ENCODE results near the gene PIGT. TPM values are rescaled to one million over a fixed set of nuclear protein-coding genes. Genes with fewer than 3 reads are reported as not detected.

The PIGT gene
- total RNA-seq, 2 experiments from 2014 or later, result 68.0 to 79.2 TPM

DNA sequence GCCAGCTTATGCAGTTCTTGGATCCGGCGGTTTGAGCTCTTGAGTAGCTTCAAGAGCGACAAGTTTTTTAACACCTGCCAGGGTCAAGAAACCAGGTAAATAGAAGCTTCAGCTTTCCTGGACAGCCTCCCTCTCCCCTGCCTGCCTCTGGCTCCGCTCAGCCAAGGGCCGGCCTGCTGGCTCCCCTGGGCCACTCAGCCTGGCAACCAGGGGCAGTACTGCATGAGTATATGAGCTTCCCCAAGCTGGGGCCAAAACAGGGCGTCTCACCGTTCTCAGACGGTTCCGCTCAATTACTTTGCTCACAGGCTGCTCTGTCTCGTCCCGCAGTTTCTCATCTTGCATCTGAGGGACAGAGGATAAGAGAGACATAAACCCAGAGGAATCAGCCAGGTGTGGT, 38.7 kb upstream of the PIGT start:
- H3K27ac Mint-ChIP-seq, result no peak overlapping the region
- no peaks in the 10 kb centered on the region for H3K36me3 Mint-ChIP-seq
- DNase-seq, result no peak
- ATAC-seq, result no peak
- H3K4me3 Mint-ChIP-seq, result no peak overlapping the region
- H3K4me1 Mint-ChIP-seq, result peaks cover 20% of the 10 kb centered on the region
- CTCF ChIA-PET, result interaction anchor here (1.0 to 19.3 kb wide), 3 partner anchors 57 to 83 kb away, joined by 3 to 478 read pairs (median 3); no protein-coding TSS in a partner anchor
- H3K27me3 Mint-ChIP-seq, result no peaks in the 10 kb centered on the region
- H3K9me3 Mint-ChIP-seq (ENCODE audit: low read depth), result no peaks in the 10 kb centered on the region

GRCh38 chr20:45378191-45378590, 37.8 kb upstream of the PIGT start, which contains the start of gene TP53TG5:
Gene TP53TG5, minus strand, starts transcription at chr20:45378325. Its CDS starts 89 bp downstream, at chr20:45378236.
- no peaks in the 10 kb centered on the region for H3K9me3 Mint-ChIP-seq (ENCODE audit: low read depth)
- no peak within 1 kb of the TSS for H3K27ac Mint-ChIP-seq
- no peak for DNase-seq
- peaks cover 14% of the 10 kb centered on the region for H3K4me1 Mint-ChIP-seq
- no peak within 1 kb of the TSS for H3K4me3 Mint-ChIP-seq
- CTCF ChIA-PET, result interaction anchor here (0.8 to 3.3 kb wide), 3 partner anchors 59 to 72 kb away, joined by 3 to 13 read pairs (median 4); no protein-coding TSS in a partner anchor
- H3K27me3 Mint-ChIP-seq, result no peaks in the 10 kb centered on the region
- ATAC-seq, result no peak
- no peaks in the 10 kb centered on the region for H3K36me3 Mint-ChIP-seq

DNA sequence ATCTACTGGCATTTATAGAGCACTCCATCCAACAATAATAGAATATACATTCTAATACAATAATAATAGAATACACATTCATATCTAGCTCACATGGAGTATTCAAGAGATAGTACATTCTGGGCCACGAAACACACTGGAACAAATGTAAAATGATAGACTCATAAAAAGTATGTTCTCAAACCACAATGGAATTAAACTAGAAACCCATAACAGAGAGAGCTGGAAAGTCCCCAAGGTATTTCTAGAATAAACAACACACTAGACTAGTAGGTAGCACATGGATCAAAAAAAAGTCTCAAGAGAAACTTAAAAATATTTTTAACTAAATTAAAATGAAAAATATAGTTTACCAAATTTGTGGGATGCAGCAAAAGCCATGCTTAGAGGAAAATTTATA, 28.7 kb upstream of the PIGT start:
- peaks cover 7% of the 10 kb centered on the region for H3K36me3 Mint-ChIP-seq
- H3K27me3 Mint-ChIP-seq, result no peaks in the 10 kb centered on the region
- peaks cover 7% of the 10 kb centered on the region for H3K4me1 Mint-ChIP-seq
- H3K9me3 Mint-ChIP-seq (ENCODE audit: low read depth), result peaks cover 6% of the 10 kb centered on the region
- CTCF ChIA-PET, result no interaction called here
- ATAC-seq, result no peak
- H3K4me3 Mint-ChIP-seq, result no peak overlapping the region
- no peak overlapping the region for H3K27ac Mint-ChIP-seq
- DNase-seq, result no peak

- Mint-ChIP-seq H3K27ac (no peak overlapping the region), H3K4me1 (peaks cover 7% of the 10 kb centered on the region)
Measured at GRCh38 chr20:45390931-45391330, 25.0 kb upstream of the PIGT start.

DNA sequence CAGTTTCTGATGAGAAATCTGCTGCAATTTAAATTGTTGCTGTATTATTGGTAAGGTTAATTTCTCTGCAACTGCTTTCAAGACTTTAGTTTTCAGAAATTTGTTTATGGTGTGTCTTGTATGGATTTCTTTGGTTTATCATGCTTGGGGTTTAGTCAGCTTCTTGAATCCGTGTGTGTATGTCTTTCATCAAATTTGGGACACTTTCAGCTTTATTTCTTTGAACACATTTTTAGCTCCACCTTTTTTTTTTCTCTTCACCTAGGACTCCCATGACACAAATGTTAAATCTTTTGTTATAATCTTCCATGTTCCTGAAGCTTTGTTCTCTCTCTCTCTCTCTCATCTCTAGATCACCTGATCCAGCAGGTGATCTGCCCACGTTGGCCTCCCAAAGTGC, 24.4 kb upstream of the PIGT start:
- CTCF ChIA-PET, result interaction anchor here (0.7 to 2.9 kb wide), 2 partner anchors 18 to 45 kb away, joined by 3 to 13 read pairs; no protein-coding TSS in a partner anchor
- ATAC-seq (no peak), DNase-seq (no peak)
- Mint-ChIP-seq H3K36me3 (peaks cover 7% of the 10 kb centered on the region), H3K27me3 (no peaks in the 10 kb centered on the region), H3K9me3 (ENCODE audit: low read depth) (peaks cover 6% of the 10 kb centered on the region), H3K4me1 (peaks cover 7% of the 10 kb centered on the region), H3K27ac (no peak overlapping the region), H3K4me3 (no peak overlapping the region)

More at GRCh38 chr20:45390931-45391330, 25.0 kb upstream of the PIGT start:
- Mint-ChIP-seq H3K4me3 (no peak overlapping the region), H3K9me3 (ENCODE audit: low read depth) (peaks cover 6% of the 10 kb centered on the region), H3K27me3 (no peaks in the 10 kb centered on the region), H3K36me3 (peaks cover 7% of the 10 kb centered on the region)
- CTCF ChIA-PET, result interaction anchor here (0.7 to 2.9 kb wide), 2 partner anchors 17 to 46 kb away, joined by 3 to 13 read pairs; no protein-coding TSS in a partner anchor
- DNase-seq, result no peak
- no peak for ATAC-seq

GRCh38 chr20:45392733-45393132, 23.2 kb upstream of the PIGT start:
- Mint-ChIP-seq H3K27me3 (no peaks in the 10 kb centered on the region), H3K4me3 (no peak overlapping the region), H3K9me3 (ENCODE audit: low read depth) (peaks cover 3% of the 10 kb centered on the region), H3K4me1 (peaks cover 7% of the 10 kb centered on the region), H3K36me3 (peaks cover 1% of the 10 kb centered on the region), H3K27ac (no peak overlapping the region)
- no peak for ATAC-seq
- DNase-seq, result no peak
- CTCF ChIA-PET, result interaction anchor here (2.9 kb wide), 1 partner anchor 19 kb away, joined by 13 read pairs; no protein-coding TSS in a partner anchor

DNA sequence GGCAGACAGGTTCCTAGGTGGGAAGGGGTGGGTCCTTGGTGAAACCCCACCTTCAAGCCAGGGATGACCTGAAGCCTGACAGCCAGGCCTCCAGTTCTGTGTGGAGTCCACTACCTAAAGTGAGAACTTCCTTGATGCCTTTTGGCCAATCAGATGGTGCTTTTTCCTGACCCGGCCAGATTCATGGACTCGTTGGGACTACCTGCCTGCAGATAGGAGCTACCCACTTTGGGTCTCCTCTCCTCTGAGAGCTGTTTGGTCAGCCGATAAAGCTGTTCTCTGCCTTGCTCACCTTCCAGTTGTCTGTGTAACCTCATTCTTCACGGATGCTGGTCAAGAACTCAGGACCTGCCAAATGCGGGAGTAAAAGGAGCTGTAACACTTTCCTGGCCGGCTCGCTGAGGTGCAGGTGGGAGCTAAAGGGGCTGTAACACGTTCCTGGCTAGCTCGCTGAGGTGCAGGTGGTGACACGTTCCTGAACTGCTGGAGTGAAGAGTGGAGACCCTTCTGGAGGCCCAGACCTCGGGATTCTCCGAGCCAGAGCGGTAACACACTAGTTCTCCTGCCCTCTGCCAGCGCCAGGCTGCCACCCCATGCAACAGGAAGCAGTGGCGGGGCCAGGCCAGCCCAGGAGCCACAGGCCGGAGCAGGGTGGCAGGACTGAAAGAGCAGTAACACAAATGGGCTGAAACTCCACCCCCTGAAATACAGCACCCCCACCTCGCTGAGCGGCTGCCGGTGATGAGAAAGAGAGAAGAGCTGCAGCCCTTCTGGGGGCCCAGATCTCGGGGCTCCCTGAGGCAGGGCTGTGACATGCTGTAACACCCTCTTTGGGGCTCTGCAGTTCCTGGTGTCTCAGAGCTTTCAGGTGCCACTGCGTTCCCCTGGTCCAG, 21.5 kb upstream of the PIGT start:
- H3K27me3 Mint-ChIP-seq, result no peaks in the 10 kb centered on the region
- CTCF ChIA-PET, result interaction anchor here (1.2 kb wide), 1 partner anchor 9 kb away, joined by 3 read pairs; no protein-coding TSS in a partner anchor
- DNase-seq, result no peak
- peaks cover 2% of the 10 kb centered on the region for H3K36me3 Mint-ChIP-seq
- ATAC-seq, result no peak
- H3K4me3 Mint-ChIP-seq, result no peak overlapping the region
- H3K27ac Mint-ChIP-seq, result no peak overlapping the region
- H3K9me3 Mint-ChIP-seq (ENCODE audit: low read depth), result peaks cover 5% of the 10 kb centered on the region
- peaks cover 9% of the 10 kb centered on the region for H3K4me1 Mint-ChIP-seq

GRCh38 chr20:45395114-45395415, 20.9 kb upstream of the PIGT start:
- Mint-ChIP-seq H3K27ac (no peak overlapping the region), H3K27me3 (no peaks in the 10 kb centered on the region), H3K4me3 (no peak overlapping the region), H3K9me3 (ENCODE audit: low read depth) (peaks cover 11% of the 10 kb centered on the region), H3K4me1 (peaks cover 9% of the 10 kb centered on the region), H3K36me3 (peaks cover 8% of the 10 kb centered on the region)
- ATAC-seq (no peak), DNase-seq (no peak)
- CTCF ChIA-PET, result no interaction called here

GRCh38 chr20:45399018-45399417, 16.9 kb upstream of the PIGT start:
- DNase-seq (no peak), ATAC-seq (no peak)
- Mint-ChIP-seq H3K9me3 (ENCODE audit: low read depth) (peaks cover 18% of the 10 kb centered on the region), H3K27ac (no peak overlapping the region), H3K4me3 (no peak overlapping the region), H3K27me3 (peaks cover 3% of the 10 kb centered on the region), H3K4me1 (peaks cover 2% of the 10 kb centered on the region), H3K36me3 (peaks cover 26% of the 10 kb centered on the region)
- CTCF ChIA-PET, result interaction anchor here (1.1 to 1.8 kb wide), 2 partner anchors 24 to 38 kb away, joined by 4 to 6 read pairs; no protein-coding TSS in a partner anchor

- ATAC-seq, result no peak
- H3K4me3 Mint-ChIP-seq, result no peak overlapping the region
- CTCF ChIA-PET, result interaction anchor here (1.8 kb wide), 1 partner anchor 37 kb away, joined by 6 read pairs; no protein-coding TSS in a partner anchor
- H3K27ac Mint-ChIP-seq, result no peak overlapping the region
- H3K36me3 Mint-ChIP-seq, result peaks cover 26% of the 10 kb centered on the region
- H3K27me3 Mint-ChIP-seq, result peaks cover 13% of the 10 kb centered on the region
- peaks cover 9% of the 10 kb centered on the region for H3K4me1 Mint-ChIP-seq
- peaks cover 18% of the 10 kb centered on the region for H3K9me3 Mint-ChIP-seq (ENCODE audit: low read depth)
- DNase-seq, result no peak
Measured at GRCh38 chr20:45400346-45401031, 15.5 kb upstream of the PIGT start.

GRCh38 chr20:45402946-45403345, 13.0 kb upstream of the PIGT start:
- Mint-ChIP-seq H3K9me3 (ENCODE audit: low read depth) (peaks cover 18% of the 10 kb centered on the region), H3K36me3 (peaks cover 26% of the 10 kb centered on the region), H3K27me3 (peaks cover 23% of the 10 kb centered on the region), H3K4me1 (peaks cover 10% of the 10 kb centered on the region), H3K4me3 (no peak overlapping the region), H3K27ac (no peak overlapping the region)
- no peak for DNase-seq
- no peak for ATAC-seq
- CTCF ChIA-PET, result interaction anchor here (1.3 to 1.6 kb wide), 4 partner anchors 9 to 109 kb away, joined by 3 to 8 read pairs (median 4); partner anchors contain the start of gene SYS1

DNA sequence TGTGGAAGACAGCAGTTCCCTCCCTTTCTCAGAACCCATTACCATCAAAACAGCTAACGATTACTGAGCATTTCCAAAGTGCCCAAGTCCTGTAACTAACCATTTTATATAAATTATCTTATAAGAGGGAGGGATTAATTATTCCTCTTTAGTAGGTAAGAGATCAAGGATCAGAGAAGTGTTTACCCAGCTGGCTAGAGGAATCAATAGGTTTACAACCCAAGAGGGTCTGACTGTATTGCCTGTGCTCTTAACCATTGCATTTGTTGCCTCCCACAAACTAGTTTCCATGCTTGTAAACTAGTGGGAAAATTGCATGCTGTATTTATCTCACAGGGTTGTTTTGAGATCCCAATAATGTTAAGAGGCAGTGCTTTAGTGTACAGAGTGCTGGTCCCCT, 11.5 kb upstream of the PIGT start:
- H3K4me1 Mint-ChIP-seq, result peaks cover 7% of the 10 kb centered on the region
- ATAC-seq (no peak), DNase-seq (no peak)
- peaks cover 23% of the 10 kb centered on the region for H3K27me3 Mint-ChIP-seq
- H3K9me3 Mint-ChIP-seq (ENCODE audit: low read depth), result peaks cover 13% of the 10 kb centered on the region
- H3K4me3 Mint-ChIP-seq, result peak overlapping the region; percentile 50
- H3K36me3 Mint-ChIP-seq, result peaks cover 24% of the 10 kb centered on the region
- CTCF ChIA-PET, result interaction anchor here (0.9 to 8.6 kb wide), 2 partner anchors 31 to 41 kb away, joined by 3 to 56 read pairs; partner anchors contain the start of gene SYS1
- no peak overlapping the region for H3K27ac Mint-ChIP-seq

DNA sequence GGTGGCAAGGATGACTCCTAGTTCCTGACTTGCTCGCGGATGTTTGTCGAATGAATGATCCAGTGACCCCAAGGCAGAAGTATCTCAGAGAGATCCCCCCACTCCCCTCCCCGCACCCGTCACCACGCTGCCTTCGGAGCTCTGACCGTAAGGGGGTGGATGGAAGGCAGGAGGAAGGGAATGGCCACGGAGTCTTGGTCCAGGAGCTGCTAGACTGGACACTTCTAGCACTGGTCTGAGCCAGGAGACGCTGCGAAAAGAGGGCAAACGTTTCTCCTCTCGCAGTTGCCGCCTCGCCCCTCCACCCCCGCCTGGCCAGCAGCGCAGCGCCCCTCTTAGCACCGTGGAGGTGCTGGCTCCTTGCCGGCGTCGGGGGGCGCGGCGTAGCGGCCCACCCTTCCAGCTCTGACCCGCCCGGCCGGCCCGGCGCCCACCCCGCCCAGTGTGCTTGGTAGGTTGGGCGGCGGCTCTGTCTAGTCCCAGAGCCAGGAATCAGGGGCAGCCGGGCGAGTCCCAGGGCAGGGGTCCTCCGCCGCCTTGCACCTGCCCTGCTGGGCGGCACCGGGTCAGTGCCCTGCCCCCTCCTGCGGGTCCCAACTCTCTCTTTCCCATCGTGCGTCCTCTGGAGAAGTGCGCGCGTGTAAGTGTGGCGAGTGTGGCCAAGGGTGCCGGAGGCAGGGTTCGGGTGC, 10.2 kb upstream of the PIGT start:
- ATAC-seq, result peak; percentile 61
- H3K27me3 Mint-ChIP-seq, result peaks cover 23% of the 10 kb centered on the region
- H3K27ac Mint-ChIP-seq, result no peak overlapping the region
- peaks cover 7% of the 10 kb centered on the region for H3K4me1 Mint-ChIP-seq
- no peak for DNase-seq
- peaks cover 5% of the 10 kb centered on the region for H3K9me3 Mint-ChIP-seq (ENCODE audit: low read depth)
- CTCF ChIA-PET, result interaction anchor here (8.6 kb wide), 1 partner anchor 33 kb away, joined by 56 read pairs; no protein-coding TSS in a partner anchor
- H3K36me3 Mint-ChIP-seq, result peaks cover 14% of the 10 kb centered on the region
- peak overlapping the region; percentile 70 for H3K4me3 Mint-ChIP-seq

Measured in activated CD8-positive, alpha-beta memory T cell treated with anti-CD3 and anti-CD28 coated beads, Interleukin-2, amount 10 ng/mL, durations not matched to agents 7 days and 5 days (primary cell).